ENCODE data around the gene CCDC102A. TPM values are rescaled to one million over a fixed set of nuclear protein-coding genes. Genes with fewer than 3 reads are reported as not detected.
A peak's percentile ranks its signal among the peaks of the same experiment; 100 is the strongest.

Gene CCDC102A
- total and polyA plus RNA-seq, 2 of the 13 experiments (the other 11 are each of a cell fraction or from before 2014, with no cell fraction given) = 2.1 to 2.8 TPM

GRCh38 chr16:57535680-57536305 is 578 bp downstream of the CCDC102A start:
- no peak overlapping the region for H3K27ac ChIP-seq (ENCODE audit: extremely low read length, insufficient read depth, low read length)
- intact Hi-C loops (cut with micrococcal nuclease; ENCODE audit: unreplicated experiment) = no loop called here
- CTCF ChIA-PET (ENCODE audit: low intra/inter-chr PET ratio, low total read pairs) = no interaction called here
- H3K27me3 ChIP-seq (ENCODE audit: control insufficient read depth in 1 of 2, insufficient read depth in 2 of 2, low read length in 2 of 2) = peaks cover 1 to 39% of the 10 kb centered on the region in 2 experiments
- peak overlapping the region; percentile 50; the same call in 1 of the 2 replicates for H3K9ac ChIP-seq (ENCODE audit: insufficient read depth, low read depth, low read length)
- no peaks in the 10 kb centered on the region for H3K9me3 ChIP-seq (ENCODE audit: low read length)
- no TSS peak for BruUV-seq (replicated peaks)
- peak overlapping the region; percentile 69 to 82 (median 79) for H3K4me3 ChIP-seq (replicated peaks in 1 of 3; ENCODE audit: insufficient read depth in 1 of 3, low read depth in 2 of 3, low read length in 3 of 3)
- no peaks in the 10 kb centered on the region for H3K79me2 ChIP-seq (ENCODE audit: insufficient read depth, low read length)
- POLR2A ChIA-PET = interaction anchor here (0.8 to 1.3 kb wide), 3 partner anchors 10 to 163 kb away, joined by 3 read pairs; partner anchors contain the start of genes CIAPIN1, COQ9 and CX3CL1
- H2AFZ ChIP-seq (ENCODE audit: low read length) = no peak overlapping the region
- H3K4me2 ChIP-seq (ENCODE audit: low read depth, low read length) = peak overlapping the region; percentile 99
- H4K20me1 ChIP-seq (ENCODE audit: insufficient read depth, low read length) = no peaks in the 10 kb centered on the region
- ATAC-seq = peak; percentile 95
- H3K4me1 ChIP-seq (ENCODE audit: insufficient read depth, low read length) = peaks cover 62% of the 10 kb centered on the region
- WGBS (ENCODE audit: low lambda C conversion rate) = 4% methylated on average over 32 of the region's 50 CpGs
- peak; percentile 77 for DNase-seq (ENCODE audit: low spot score)
- H3K36me3 ChIP-seq (replicated peaks in 1 of 2; ENCODE audit: control insufficient read depth in 1 of 2, insufficient read depth in 2 of 2, low read length in 2 of 2) = no peaks in the 10 kb centered on the region
- in situ Hi-C loops (cut with HindIII; ENCODE audit: extremely low pct_ligation_motif_present, low pct_unique_long_range_greater_than_20kb) = no loop called here
- peak; percentile 57 for FAIRE-seq
- TF ChIP-seq STAT5B (CRISPR knock-in tag; IDR thresholded peaks at IDR 0.05) (no peak), ZNF468 (CRISPR knock-in tag; IDR thresholded peaks at IDR 0.05) (no peak), ZNF598 (CRISPR knock-in tag; IDR thresholded peaks at IDR 0.05; ENCODE audit: borderline replicate concordance) (0 out of 2 replicates have a peak, but pooled peaks have one; percentile 15), SP4 (CRISPR knock-in tag; IDR thresholded peaks at IDR 0.05) (peak; percentile 37; the same call in 1 of the 2 replicates), SAP130 (CRISPR knock-in tag; IDR thresholded peaks at IDR 0.05; ENCODE audit: low read depth) (peak; percentile 42; the same call in 1 of the 2 replicates), NFYC (CRISPR knock-in tag; IDR thresholded peaks at IDR 0.05) (peak; percentile 89), ZNF512B (CRISPR knock-in tag; IDR thresholded peaks at IDR 0.05; ENCODE audit: borderline replicate concordance) (no peak), DRAP1 (CRISPR knock-in tag; IDR thresholded peaks at IDR 0.05) (peak; percentile 23; the same call in 1 of the 2 replicates), TIGD3 (CRISPR knock-in tag; IDR thresholded peaks at IDR 0.05; ENCODE audit: borderline replicate concordance) (no peak), AGO2 (optimal IDR thresholded peaks at IDR 0.05; ENCODE audit: low read depth, low read length) (no peak), NAIF1 (CRISPR knock-in tag; IDR thresholded peaks at IDR 0.05; ENCODE audit: borderline replicate concordance) (peak; percentile 54), LCORL (IDR thresholded peaks at IDR 0.05) (no peak), LCORL (CRISPR knock-in tag; IDR thresholded peaks at IDR 0.05) (peak; percentile 57; the same call in 1 of the 2 replicates), CHCHD3 (CRISPR knock-in tag; IDR thresholded peaks at IDR 0.05) (peak; percentile 87), PCBP1 (IDR thresholded peaks at IDR 0.05; ENCODE audit: borderline replicate concordance, low read depth, low read length) (0 out of 2 replicates have a peak, but pooled peaks have one; percentile 18), ZNF230 (CRISPR knock-in tag; IDR thresholded peaks at IDR 0.05) (0 out of 2 replicates have a peak, but pooled peaks have one; percentile 30), GABPB1 (CRISPR knock-in tag; IDR thresholded peaks at IDR 0.05) (0 out of 2 replicates have a peak, but pooled peaks have one; percentile 37), DMAP1 (CRISPR knock-in tag; IDR thresholded peaks at IDR 0.05) (peak; percentile 18), GABPA (IDR thresholded peaks at IDR 0.05; ENCODE audit: low read depth, low read length) (no peak), GABPA (CRISPR knock-in tag; IDR thresholded peaks at IDR 0.05; ENCODE audit: low read depth) (no peak), ZNF12 (CRISPR knock-in tag; IDR thresholded peaks at IDR 0.05) (0 out of 2 replicates have a peak, but pooled peaks have one; percentile 21), HNF4A (CRISPR knock-in tag; IDR thresholded peaks at IDR 0.05) (no peak), ZNF383 (CRISPR knock-in tag; IDR thresholded peaks at IDR 0.05; ENCODE audit: borderline replicate concordance) (no peak)

Measured in HepG2 (cell line).